Loucy (cell line): Measurements from ENCODE around the gene DEFB132.

Source experiments
- CTCF ChIP-seq: fragments of 200-600 bp; sonication (generic); conservative IDR thresholded peaks from 2 replicates; pipeline ENCODE4 v1.5.1; 2014; ENCODE audit warnings: mild to moderate bottlenecking, antibody characterized with exemption, low read length
- EZH2phosphoT487 ChIP-seq: fragments of 200-600 bp; IDR thresholded peaks from 2 replicates; pipeline ENCODE4 v1.6.1; 2018; ENCODE audit warnings: antibody characterized with exemption, mild to moderate bottlenecking, moderate library complexity, borderline replicate concordance

- TF ChIP-seq CTCF (no peak), EZH2phosphoT487 (no peak)
Observed at GRCh38 chr20:290084-290831, 32.7 kb downstream of the DEFB132 start, which contains the start of gene C20orf96.
